ENCODE data around the gene UBE2QL1. TPM values are rescaled to one million over a fixed set of nuclear protein-coding genes. Genes with fewer than 3 reads are reported as not detected.

The UBE2QL1 gene
- 1 to 10 TPM in 1 of 4 donors, under 1 TPM in 3; 0.22 to 1.0 (median 0.50) TPM for total RNA-seq

GRCh38 chr5:6448622-6449464, at the start of gene UBE2QL1:
Gene UBE2QL1, plus strand, starts transcription at chr5:6448859. Its CDS starts 35 bp downstream, at chr5:6448894.
- H3K4me1 ChIP-seq = peaks cover 0 to 14% (median 0%) of the 10 kb centered on the region in 4 donors
- H3K27me3 ChIP-seq = peaks cover 0 to 34% of the 10 kb centered on the region in 2 donors
- peak within 1 kb of the TSS; percentile 21 to 52 (median 32) for H3K4me3 ChIP-seq
- H3K9me3 ChIP-seq = peaks cover 0 to under 1% (median 0%) of the 10 kb centered on the region in 4 donors
- no peaks in the 10 kb centered on the region for H3K36me3 ChIP-seq
- no peak within 1 kb of the TSS for H3K27ac ChIP-seq
- DNase-seq (ENCODE audit: low spot score in 2 of 2) = no peak
- TF ChIP-seq POLR2A (IDR thresholded peaks at IDR 0.05) = no peak
- TF ChIP-seq CTCF (IDR thresholded peaks at IDR 0.05) = no peak
- no peak for TF ChIP-seq EP300 (IDR thresholded peaks at IDR 0.05)
- 0 to 1% methylated on average over 23 of the region's 103 CpGs for WGBS, 2 donors

- H3K27ac ChIP-seq = no peak overlapping the region
- H3K9me3 ChIP-seq = peaks cover 0 to 4% (median 0%) of the 10 kb centered on the region in 4 donors
- H3K4me3 ChIP-seq = no peak overlapping the region
- H3K36me3 ChIP-seq = no peaks in the 10 kb centered on the region
- no peaks in the 10 kb centered on the region for H3K27me3 ChIP-seq
- no peaks in the 10 kb centered on the region for H3K4me1 ChIP-seq
- TF ChIP-seq EP300 (IDR thresholded peaks at IDR 0.05) = no peak
- no peak for TF ChIP-seq CTCF (IDR thresholded peaks at IDR 0.05)
- TF ChIP-seq POLR2A (IDR thresholded peaks at IDR 0.05) = no peak
- WGBS, 2 donors = 78 to 82% methylated on average over 13 of the region's 13 CpGs
- no peak for DNase-seq (ENCODE audit: low spot score in 2 of 2)
Measured at GRCh38 chr5:6399980-6400910, 48.4 kb upstream of the UBE2QL1 start.

- no peak for TF ChIP-seq CTCF (IDR thresholded peaks at IDR 0.05)
- no peaks in the 10 kb centered on the region for H3K27me3 ChIP-seq
- H3K4me1 ChIP-seq = no peaks in the 10 kb centered on the region
- no peaks in the 10 kb centered on the region for H3K36me3 ChIP-seq
- H3K4me3 ChIP-seq = no peak overlapping the region
- no peak overlapping the region for H3K27ac ChIP-seq
- 72 to 78% methylated on average over 2 of the region's 2 CpGs for WGBS, 2 donors
- DNase-seq (ENCODE audit: low spot score in 2 of 2) = no peak
- peaks cover 0 to 4% (median 0%) of the 10 kb centered on the region in 4 donors for H3K9me3 ChIP-seq
Measured at GRCh38 chr5:6401410-6401809, 47.2 kb upstream of the UBE2QL1 start.

GRCh38 chr5:6402939-6403338, 45.7 kb upstream of the UBE2QL1 start:
- Histone ChIP-seq H3K36me3 (no peaks in the 10 kb centered on the region), H3K27me3 (no peaks in the 10 kb centered on the region), H3K4me1 (no peaks in the 10 kb centered on the region), H3K27ac (no peak overlapping the region), H3K9me3 (no peaks in the 10 kb centered on the region), H3K4me3 (no peak overlapping the region)
- no peak for TF ChIP-seq EP300 (IDR thresholded peaks at IDR 0.05)
- TF ChIP-seq CTCF (IDR thresholded peaks at IDR 0.05) = no peak
- TF ChIP-seq POLR2A (IDR thresholded peaks at IDR 0.05) = no peak
- WGBS, 2 donors = 64% methylated on average over 6 of the region's 6 CpGs
- no peak for DNase-seq (ENCODE audit: low spot score in 2 of 2)

All from tibial nerve (tissue), 4 donors.